Ectodermal cell (in vitro differentiated cells): Measurements from ENCODE around the gene ITGB6.

Source experiments
- H3K27ac ChIP-seq: 2 replicates; pipeline ENCODE4 v1.7.0; 2013; ENCODE audit warnings: mild to moderate bottlenecking, low read depth, low read length; ENCODE audit not compliant: insufficient read depth, poor library complexity, severe bottlenecking
- H3K27me3 ChIP-seq: 2 replicates; pipeline ENCODE4 v1.7.0; 2013; ENCODE audit warnings: mild to moderate bottlenecking, low read length; ENCODE audit not compliant: insufficient read depth, control insufficient read depth, poor library complexity, severe bottlenecking
- H3K36me3 ChIP-seq: one replicate; pipeline ENCODE4 v1.7.0; 2013; ENCODE audit warnings: low read length; ENCODE audit not compliant: control insufficient read depth, insufficient read depth
- H3K4me1 ChIP-seq: one replicate; pipeline ENCODE4 v1.7.0; 2013; ENCODE audit warnings: low read length; ENCODE audit not compliant: control insufficient read depth, insufficient read depth
- H3K4me3 ChIP-seq: 2 replicates; pipeline ENCODE4 v1.7.0; 2013; ENCODE audit warnings: low read depth, low read length, control low read depth; ENCODE audit not compliant: insufficient read depth
- H3K9me3 ChIP-seq: 2 replicates; pipeline ENCODE4 v1.7.0; 2013; ENCODE audit warnings: mild to moderate bottlenecking, low read length, moderate library complexity; ENCODE audit not compliant: control insufficient read depth
- WGBS, 2 experiments: methylation state at CpG; one replicate each; pipeline ENCODE4 v1.1.7; 2013; ENCODE audit warnings: missing lambda C conversion rate in 2 of 2; 5-methylcytosine and 5-hydroxymethylcytosine counted together

ITGB6 gene

DNA sequence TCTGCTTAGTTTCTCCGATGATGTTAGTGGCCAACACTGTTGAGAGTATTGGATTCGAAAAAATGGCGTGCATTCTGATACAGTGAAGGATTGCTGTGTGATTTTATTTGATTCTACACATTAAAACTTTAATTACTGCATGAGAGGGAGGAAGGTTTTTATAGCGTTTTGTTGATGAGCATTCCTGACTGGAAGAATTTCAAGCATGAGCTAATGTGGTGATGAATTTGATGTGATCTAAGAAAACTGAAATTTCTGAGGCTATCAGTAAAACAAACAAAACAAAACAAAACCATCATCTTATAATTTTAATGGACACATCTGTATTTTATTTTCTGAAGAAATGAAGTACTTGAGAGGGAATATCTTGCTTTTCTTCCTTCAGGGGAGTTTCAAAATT is 59.6 kb downstream of the ITGB6 start:
- Histone ChIP-seq H3K9me3 (no peaks in the 10 kb centered on the region), H3K4me3 (no peak overlapping the region), H3K36me3 (no peaks in the 10 kb centered on the region), H3K4me1 (no peaks in the 10 kb centered on the region), H3K27me3 (no peaks in the 10 kb centered on the region), H3K27ac (no peak overlapping the region)
- 95 to 100% methylated on average over 3 to 4 of the region's 4 CpGs for WGBS, 2 experiments

DNA sequence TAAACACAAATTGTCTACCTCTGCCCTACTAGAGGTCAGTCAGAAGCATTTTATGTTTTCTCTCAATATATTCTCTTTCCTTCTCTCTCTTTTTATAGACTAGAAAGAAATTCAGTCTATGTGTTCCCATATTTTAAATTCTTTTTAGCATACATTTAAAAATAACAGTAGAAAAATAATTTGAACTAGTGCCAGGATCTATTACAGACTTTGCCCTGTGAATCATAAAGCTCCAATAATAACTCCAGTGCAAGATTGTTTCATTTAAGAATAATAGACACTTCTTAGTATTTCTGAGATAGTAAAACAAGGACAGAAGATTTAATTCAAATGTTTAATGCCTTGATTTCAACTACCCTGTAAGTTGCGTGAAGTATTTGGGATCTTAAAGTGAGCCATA is 60.1 kb downstream of the ITGB6 start:
- Histone ChIP-seq H3K27me3 (no peaks in the 10 kb centered on the region), H3K27ac (no peak overlapping the region), H3K4me3 (no peak overlapping the region), H3K9me3 (no peaks in the 10 kb centered on the region), H3K36me3 (no peaks in the 10 kb centered on the region), H3K4me1 (no peaks in the 10 kb centered on the region)
- WGBS, 2 experiments, result 98 to 100% methylated on average over 1 of the region's 1 CpG

DNA sequence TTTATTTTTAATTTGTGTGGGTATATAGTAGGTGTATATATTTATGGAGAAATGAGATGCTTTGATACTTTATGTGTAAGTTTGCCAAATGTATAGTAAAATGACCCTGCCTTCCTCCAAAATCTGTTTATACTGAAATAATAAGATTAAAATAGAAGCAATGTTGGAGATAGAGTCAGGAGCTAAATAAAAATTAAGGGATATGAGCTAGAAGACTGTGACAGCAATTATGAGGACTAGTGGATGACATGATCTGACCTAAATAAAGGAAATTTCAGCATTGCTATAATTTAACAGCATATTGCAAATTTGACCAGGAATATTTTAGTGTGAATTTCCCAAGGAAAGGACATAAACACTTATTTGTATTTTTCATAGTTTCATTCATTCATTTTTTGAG is 60.7 kb downstream of the ITGB6 start:
- Histone ChIP-seq H3K27me3 (no peaks in the 10 kb centered on the region), H3K36me3 (no peaks in the 10 kb centered on the region), H3K4me1 (no peaks in the 10 kb centered on the region), H3K4me3 (no peak overlapping the region), H3K27ac (no peak overlapping the region), H3K9me3 (no peaks in the 10 kb centered on the region)

DNA sequence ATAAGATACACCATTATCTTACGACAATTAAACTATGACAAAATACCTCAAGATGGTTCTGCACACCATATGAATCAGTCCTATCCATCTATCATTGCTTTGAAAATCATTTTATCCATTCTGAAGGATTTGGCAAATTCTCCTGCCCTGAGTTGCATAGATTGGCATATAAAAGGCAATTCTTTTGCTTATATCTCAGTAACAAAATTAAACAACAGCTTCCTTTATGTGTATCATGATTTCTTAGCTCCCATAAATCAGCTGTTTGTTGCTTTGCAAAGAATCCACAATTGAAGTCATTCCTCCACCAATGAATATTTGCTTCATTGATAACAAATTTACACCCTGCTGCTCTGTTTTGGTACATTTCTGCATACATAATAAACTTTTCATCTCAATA is 61.7 kb downstream of the ITGB6 start:
- Histone ChIP-seq H3K4me3 (no peak overlapping the region), H3K9me3 (no peaks in the 10 kb centered on the region), H3K27me3 (no peaks in the 10 kb centered on the region), H3K36me3 (no peaks in the 10 kb centered on the region), H3K27ac (no peak overlapping the region), H3K4me1 (no peaks in the 10 kb centered on the region)
- 93 to 95% methylated on average over 1 of the region's 1 CpG for WGBS, 2 experiments

DNA sequence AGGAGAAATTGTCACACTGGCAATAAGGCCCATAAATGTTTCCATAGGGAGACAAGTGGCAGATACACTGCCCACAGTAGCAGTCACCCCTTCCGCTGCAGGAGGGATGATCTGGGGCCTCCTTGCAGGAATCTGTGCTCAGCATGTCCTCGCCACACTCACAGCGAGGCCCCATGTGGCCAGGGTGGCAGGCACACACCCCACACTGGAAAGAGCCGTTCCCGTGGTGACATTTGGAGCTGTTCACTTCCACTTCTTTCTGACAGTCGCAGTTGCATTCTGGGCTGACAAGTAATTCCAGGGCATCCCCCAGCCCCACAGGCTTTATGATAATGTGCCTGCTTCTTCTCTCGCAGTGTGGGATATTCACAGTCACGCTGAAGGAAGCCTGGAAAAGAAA is 62.6 kb downstream of the ITGB6 start:
- Histone ChIP-seq H3K4me3 (no peak overlapping the region), H3K27ac (no peak overlapping the region), H3K4me1 (no peaks in the 10 kb centered on the region), H3K27me3 (no peaks in the 10 kb centered on the region), H3K9me3 (no peaks in the 10 kb centered on the region), H3K36me3 (no peaks in the 10 kb centered on the region)
- WGBS, 2 experiments, result 87 to 90% methylated on average over 8 of the region's 8 CpGs

DNA sequence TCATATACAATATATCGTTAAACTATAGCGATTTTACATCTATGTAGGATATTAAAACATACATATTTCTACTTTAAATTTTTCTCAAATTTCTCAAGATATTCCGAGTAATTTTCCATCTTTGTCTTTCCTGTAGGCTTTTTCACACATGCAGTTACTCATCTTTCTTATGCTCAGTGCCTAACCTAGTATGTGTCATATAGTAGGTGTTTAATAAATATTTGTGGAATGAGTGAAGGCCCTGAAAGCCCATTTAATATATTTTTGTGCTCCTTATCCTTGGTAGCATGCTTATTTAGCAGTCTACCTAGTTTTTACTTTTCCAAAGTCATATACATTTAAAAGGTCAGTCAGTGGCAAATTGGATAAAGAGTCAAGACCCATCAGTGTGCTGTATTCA is 67.3 kb downstream of the ITGB6 start:
- WGBS, 2 experiments, result 100% methylated on average over 1 to 3 of the region's 3 CpGs
- Histone ChIP-seq H3K4me1 (no peaks in the 10 kb centered on the region), H3K36me3 (no peaks in the 10 kb centered on the region), H3K27ac (no peak overlapping the region), H3K4me3 (no peak overlapping the region), H3K27me3 (no peaks in the 10 kb centered on the region), H3K9me3 (no peaks in the 10 kb centered on the region)

DNA sequence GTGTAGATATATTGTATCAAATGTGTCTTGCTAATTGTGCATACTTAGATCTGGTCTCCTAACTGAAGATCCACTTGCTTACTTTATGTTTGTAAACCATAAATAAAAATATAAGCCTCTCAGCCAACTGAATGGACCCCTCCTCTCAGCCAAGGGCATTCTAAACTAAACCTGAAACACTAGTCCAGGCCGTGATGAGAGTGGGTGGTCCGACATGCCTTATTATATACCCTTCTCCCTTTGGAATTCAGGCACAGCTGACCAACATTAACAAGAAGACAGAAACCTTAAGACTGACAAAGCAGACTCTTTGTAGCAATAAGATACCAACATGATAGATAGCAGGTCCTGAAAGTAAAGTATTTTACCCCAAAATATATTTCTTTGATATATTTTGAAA is 73.3 kb downstream of the ITGB6 start:
- Histone ChIP-seq H3K9me3 (no peaks in the 10 kb centered on the region), H3K27ac (no peak overlapping the region), H3K27me3 (no peaks in the 10 kb centered on the region), H3K4me1 (no peaks in the 10 kb centered on the region), H3K36me3 (no peaks in the 10 kb centered on the region), H3K4me3 (no peak overlapping the region)
- 94 to 98% methylated on average over 2 of the region's 2 CpGs for WGBS, 2 experiments

DNA sequence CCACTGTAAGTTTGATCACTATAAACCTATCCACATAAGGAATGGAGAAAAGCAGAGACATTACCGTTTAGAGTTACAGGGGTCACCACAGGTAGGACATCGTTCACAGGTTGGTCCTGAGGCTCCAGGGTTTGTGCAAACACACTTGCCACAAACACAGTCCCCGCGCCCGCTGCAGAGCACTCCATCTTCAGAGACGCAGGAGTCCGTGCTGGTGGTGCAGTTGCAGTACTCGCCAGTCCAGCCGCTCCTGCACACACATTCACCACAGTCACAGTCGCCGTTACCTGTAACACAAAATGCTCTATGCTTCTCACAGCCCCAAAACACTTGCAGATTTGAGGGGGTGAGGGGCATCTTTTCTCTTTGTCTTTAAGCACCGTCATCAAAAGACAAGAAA is 73.8 kb downstream of the ITGB6 start:
- Histone ChIP-seq H3K27me3 (no peaks in the 10 kb centered on the region), H3K27ac (no peak overlapping the region), H3K4me1 (no peaks in the 10 kb centered on the region), H3K9me3 (no peaks in the 10 kb centered on the region), H3K4me3 (no peak overlapping the region), H3K36me3 (no peaks in the 10 kb centered on the region)
- WGBS, 2 experiments, result 94 to 95% methylated on average over 12 of the region's 12 CpGs

DNA sequence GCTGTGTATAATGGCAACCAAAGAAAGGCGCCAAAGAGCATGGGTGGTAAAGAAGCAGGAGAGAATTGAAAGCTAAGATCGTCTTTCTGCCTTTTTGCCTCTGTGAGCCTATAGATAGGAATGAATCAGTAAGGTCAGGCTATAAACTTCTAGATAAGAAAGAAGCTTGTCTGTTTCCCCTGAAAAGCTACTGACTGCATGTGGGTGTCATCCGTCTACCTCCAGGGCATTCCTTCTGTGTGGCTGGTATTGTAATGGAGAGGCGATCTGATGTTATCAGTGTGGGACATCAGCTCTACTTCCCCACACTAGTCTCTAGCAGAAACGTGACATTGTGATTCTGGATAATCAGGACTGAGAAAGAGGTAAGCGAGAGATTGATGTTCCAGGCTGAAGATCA is 74.2 kb downstream of the ITGB6 start:
- Histone ChIP-seq H3K4me3 (no peak overlapping the region), H3K27me3 (no peaks in the 10 kb centered on the region), H3K36me3 (no peaks in the 10 kb centered on the region), H3K9me3 (no peaks in the 10 kb centered on the region), H3K27ac (no peak overlapping the region), H3K4me1 (no peaks in the 10 kb centered on the region)
- WGBS, 2 experiments, result 75 to 86% methylated on average over 6 of the region's 6 CpGs

DNA sequence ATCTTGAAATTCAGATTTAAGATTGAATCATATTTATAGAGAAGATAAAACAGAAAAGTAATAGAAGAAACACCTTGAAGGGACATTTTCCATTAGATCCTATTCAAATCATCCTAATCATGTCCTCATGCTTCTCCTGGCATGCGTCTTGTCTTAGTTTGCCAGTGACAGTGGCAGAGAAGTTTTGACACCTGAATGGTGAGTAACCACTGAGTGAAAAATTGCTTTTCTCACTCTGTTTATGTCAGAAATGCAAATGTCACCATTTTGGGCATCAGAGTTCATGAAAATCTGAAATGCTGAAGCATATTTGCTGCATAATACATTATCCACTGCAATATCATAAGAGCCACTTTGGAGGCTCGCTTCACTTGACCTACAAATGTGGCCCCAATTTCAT is 74.7 kb downstream of the ITGB6 start:
- no peaks in the 10 kb centered on the region for H3K27me3 ChIP-seq
- no peaks in the 10 kb centered on the region for H3K9me3 ChIP-seq
- no peak overlapping the region for H3K4me3 ChIP-seq
- no peaks in the 10 kb centered on the region for H3K36me3 ChIP-seq
- WGBS, 2 experiments, result 89 to 100% methylated on average over 1 to 2 of the region's 2 CpGs
- H3K4me1 ChIP-seq, result no peaks in the 10 kb centered on the region
- H3K27ac ChIP-seq, result no peak overlapping the region

DNA sequence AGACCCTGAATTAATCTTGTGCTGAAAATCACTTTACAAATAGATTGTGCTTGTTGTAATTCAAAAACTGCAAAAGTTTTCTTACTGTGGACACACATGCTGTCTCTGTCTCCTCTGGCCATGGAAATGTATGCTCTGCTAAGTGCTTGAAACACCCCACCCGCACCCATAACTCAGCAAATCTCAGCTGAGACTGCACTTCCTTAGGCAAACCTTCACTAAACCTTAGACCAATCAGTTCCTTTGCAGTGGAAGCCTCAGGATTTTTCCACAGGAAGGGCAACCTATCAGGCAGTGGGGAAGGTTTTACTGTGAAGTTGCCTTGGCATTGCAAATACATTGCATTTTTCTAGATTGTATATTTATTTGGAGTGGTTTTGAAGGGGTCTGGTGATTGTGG is 75.5 kb downstream of the ITGB6 start:
- Histone ChIP-seq H3K4me3 (no peak overlapping the region), H3K9me3 (no peaks in the 10 kb centered on the region), H3K4me1 (no peaks in the 10 kb centered on the region), H3K27ac (no peak overlapping the region), H3K36me3 (no peaks in the 10 kb centered on the region), H3K27me3 (no peaks in the 10 kb centered on the region)
- WGBS, 2 experiments, result 96 to 97% methylated on average over 1 of the region's 1 CpG
